H1 (cell line): ENCODE results near the gene RAP1GAP. TPM values are rescaled to one million over a fixed set of nuclear protein-coding genes. Genes with fewer than 3 reads are reported as not detected.

Experiments
- CTCF ChIA-PET: fragments of 300-600 bp; sonication (Branson Sonifier 250); formaldehyde crosslinking; loops from one replicate; lab custom pipeline; 2021; ENCODE audit not compliant: partially characterized antibody; lab: Charles Lee
- POLR2A ChIA-PET: fragments of 300-600 bp; sonication (Branson Sonifier 250); formaldehyde crosslinking; loops from one replicate; lab custom pipeline; 2021; ENCODE audit warnings: inconsistent platforms; ENCODE audit not compliant: partially characterized antibody; lab: Charles Lee
- DNase-seq, 2 experiments: peaks; one replicate each; pipeline versions ENCODE4 v3.0.0 to v3.0.0-alpha.2; 2010 to 2022; ENCODE audit warnings: low spot score in 2 of 2, low read depth in 1 of 2, mixed read lengths in 1 of 2
- FAIRE-seq: peaks from 2 replicates; lab custom pipeline; 2011; peaks lifted over from hg19 to GRCh38; lab: Jason Lieb, UNC
- H2AFZ ChIP-seq: 2 replicates; pipeline ENCODE4 v1.8.1; 2012; ENCODE audit warnings: low read length, inconsistent platforms
- H2AK5ac ChIP-seq: 2 replicates; pipeline ENCODE4 v1.6.1; 2013; ENCODE audit warnings: low read depth, low read length
- H2BK120ac ChIP-seq: replicated peaks from 2 replicates; pipeline ENCODE3; 2013; ENCODE audit warnings: low read depth, low read length, inconsistent platforms
- H2BK12ac ChIP-seq: 2 replicates; pipeline ENCODE4 v1.6.1; 2013; ENCODE audit warnings: low read depth, low read length
- H2BK15ac ChIP-seq: 2 replicates; pipeline ENCODE4 v1.6.1; 2013; ENCODE audit warnings: low read length
- H2BK20ac ChIP-seq: 2 replicates; pipeline ENCODE4 v1.6.1; 2013; ENCODE audit warnings: low read length
- H2BK5ac ChIP-seq: 2 replicates; pipeline ENCODE4 v1.6.1; 2013; ENCODE audit warnings: low read depth, low read length
- H3K14ac ChIP-seq: 2 replicates; pipeline ENCODE4 v1.6.1; 2013; ENCODE audit warnings: inconsistent platforms; ENCODE audit not compliant: insufficient read length
- H3K18ac ChIP-seq: 2 replicates; pipeline ENCODE4 v1.6.1; 2013; ENCODE audit warnings: low read length; ENCODE audit errors: extremely low read depth
- H3K23ac ChIP-seq: 2 replicates; pipeline ENCODE4 v1.6.1; 2013; ENCODE audit warnings: inconsistent platforms; ENCODE audit not compliant: insufficient read length
- H3K23me2 ChIP-seq: 2 replicates; pipeline ENCODE4 v1.6.1; 2013; ENCODE audit warnings: low read depth, low read length
- H3K27ac ChIP-seq: 2 replicates; pipeline ENCODE4 v1.6.1; 2011; ENCODE audit warnings: low read depth, low read length, inconsistent platforms
- H3K27me3 ChIP-seq, 4 experiments: replicated peaks in 1 of 4; 1 replicate in 1 of 4; 2 replicates in 3 of 4; pipeline versions ENCODE4 v1.6.1 to v1.8.1; 2011 to 2013; ENCODE audit warnings: low read length in 3 of 4, mild to moderate bottlenecking in 3 of 4, inconsistent platforms in 2 of 4, mixed read lengths in 2 of 4, moderate library complexity in 1 of 4; ENCODE audit not compliant: control insufficient read depth in 3 of 4, insufficient read depth in 3 of 4; ENCODE audit errors: extremely low read depth in 1 of 4
- H3K36me3 ChIP-seq, 4 experiments: 2 replicates each; pipeline versions ENCODE4 v1.6.1 to v1.8.1; 2011 to 2013; ENCODE audit warnings: mild to moderate bottlenecking in 4 of 4, low read length in 3 of 4, moderate library complexity in 2 of 4, control low read depth in 1 of 4, inconsistent platforms in 1 of 4; ENCODE audit not compliant: insufficient read depth in 4 of 4, control insufficient read depth in 2 of 4
- H3K4ac ChIP-seq: replicated peaks from 2 replicates; pipeline ENCODE3; 2013; ENCODE audit warnings: low read length, low read depth, mixed read lengths, inconsistent platforms; ENCODE audit not compliant: insufficient read length
- H3K4me1 ChIP-seq, 4 experiments: replicated peaks in 1 of 4; 1 replicate in 1 of 4; 2 replicates in 3 of 4; pipeline versions ENCODE4 v1.6.1 to v1.8.1; 2011 to 2013; ENCODE audit warnings: low read length in 3 of 4, inconsistent platforms in 2 of 4, mixed read lengths in 1 of 4; ENCODE audit not compliant: insufficient read depth in 4 of 4, control insufficient read depth in 3 of 4
- H3K4me2 ChIP-seq, 2 experiments: 2 replicates each; pipeline versions ENCODE4 v1.6.1 to v1.8.1; 2011 to 2013; ENCODE audit warnings: low read depth in 2 of 2, low read length in 2 of 2, control low read depth in 1 of 2, inconsistent platforms in 1 of 2, mild to moderate bottlenecking in 1 of 2; ENCODE audit not compliant: insufficient read depth in 1 of 2
- H3K4me3 ChIP-seq, 4 experiments: fragments of 200-600, 300-600 bp in 1 of 4; sonication (generic), shearing (Covaris generic), sonication (Bioruptor Twin) in 1 of 4; 2 replicates each; pipeline versions ENCODE4 v1.5.1 to v1.8.1; 2011 to 2016; ENCODE audit warnings: low read length in 4 of 4, low read depth in 3 of 4, control low read depth in 2 of 4, inconsistent platforms in 2 of 4, mild to moderate bottlenecking in 2 of 4, mixed read lengths in 1 of 4, moderate library complexity in 1 of 4; ENCODE audit not compliant: insufficient read depth in 2 of 4; ENCODE audit errors: extremely low read depth in 1 of 4
- H3K56ac ChIP-seq: replicated peaks from 2 replicates; pipeline ENCODE3; 2013; ENCODE audit warnings: low read depth, mild to moderate bottlenecking, mixed read lengths, low read length, inconsistent platforms; ENCODE audit not compliant: insufficient read length
- H3K79me1 ChIP-seq: 2 replicates; pipeline ENCODE4 v1.6.1; 2013; ENCODE audit warnings: low read depth, low read length, control low read depth
- H3K79me2 ChIP-seq, 2 experiments: 2 replicates each; pipeline versions ENCODE4 v1.6.1 to v1.8.1; 2012 to 2013; ENCODE audit warnings: low read length in 2 of 2, mild to moderate bottlenecking in 2 of 2, inconsistent platforms in 1 of 2; ENCODE audit not compliant: insufficient read depth in 2 of 2, control insufficient read depth in 1 of 2
- H3K9ac ChIP-seq, 4 experiments: replicated peaks in 1 of 4; 1 replicate in 1 of 4; 2 replicates in 3 of 4; pipeline versions ENCODE4 v1.6.1 to v1.8.1; 2011 to 2013; ENCODE audit warnings: low read depth in 3 of 4, low read length in 3 of 4, control low read depth in 2 of 4, mild to moderate bottlenecking in 2 of 4, moderate library complexity in 2 of 4, inconsistent platforms in 1 of 4; ENCODE audit errors: extremely low read depth in 1 of 4
- H3K9me3 ChIP-seq, 2 experiments: 2 replicates each; pipeline versions ENCODE4 v1.6.1 to v1.8.1; 2012 to 2013; ENCODE audit warnings: mild to moderate bottlenecking in 2 of 2, moderate library complexity in 2 of 2, control low read depth in 1 of 2, inconsistent platforms in 1 of 2, low read depth in 1 of 2, low read length in 1 of 2, mixed read lengths in 1 of 2; ENCODE audit not compliant: insufficient read depth in 2 of 2
- H4K20me1 ChIP-seq, 2 experiments: replicated peaks in 1 of 2; 2 replicates each; pipeline versions ENCODE3 to v1.8.1; 2011 to 2013; ENCODE audit warnings: inconsistent platforms in 2 of 2, low read length in 2 of 2, mild to moderate bottlenecking in 1 of 2; ENCODE audit not compliant: insufficient read depth in 2 of 2, control insufficient read depth in 1 of 2
- H4K5ac ChIP-seq: 2 replicates; pipeline ENCODE4 v1.6.1; 2013; ENCODE audit warnings: low read length, low read depth, mixed read lengths, inconsistent platforms; ENCODE audit not compliant: insufficient read length
- H4K8ac ChIP-seq: 2 replicates; pipeline ENCODE4 v1.8.0; 2013; ENCODE audit warnings: mild to moderate bottlenecking, moderate library complexity, low read length, inconsistent platforms; ENCODE audit not compliant: insufficient read depth; ENCODE audit errors: extremely low read depth
- H4K91ac ChIP-seq: replicated peaks from 2 replicates; pipeline ENCODE3; 2013; ENCODE audit warnings: low read length, mixed read lengths, inconsistent platforms; ENCODE audit not compliant: insufficient read length
- ATF2 ChIP-seq: IDR thresholded peaks from 2 replicates; pipeline ENCODE4 v1.6.1; 2012; ENCODE audit warnings: low read length, inconsistent platforms
- KDM5A ChIP-seq: fragments of 200-600 bp; IDR thresholded peaks from 2 replicates; pipeline ENCODE4 v1.7.1; 2012; ENCODE audit warnings: mild to moderate bottlenecking, low read length, inconsistent platforms, mixed read lengths
- NRF1 ChIP-seq: IDR thresholded peaks from 2 replicates; pipeline ENCODE4 v1.6.1; 2011; ENCODE audit warnings: mild to moderate bottlenecking, low read depth, low read length, improper control_type of control experiment
- RBBP5 ChIP-seq: IDR thresholded peaks from 2 replicates; pipeline ENCODE4 v1.7.1; 2012; ENCODE audit warnings: low read depth, mild to moderate bottlenecking, inconsistent platforms, low read length, moderate library complexity, borderline replicate concordance
- RNF2 ChIP-seq: fragments of 200-900, 300-1000 bp; sonication (generic); IDR thresholded peaks from 2 replicates; pipeline ENCODE4 v1.7.1; 2016; ENCODE audit warnings: borderline replicate concordance, low read depth, mild to moderate bottlenecking, antibody characterized with exemption, low read length; ENCODE audit not compliant: poor library complexity, severe bottlenecking; ENCODE audit errors: missing control alignments
- SP2 ChIP-seq: IDR thresholded peaks from 2 replicates; pipeline ENCODE4 v1.6.1; 2012; ENCODE audit warnings: mild to moderate bottlenecking, low read length, inconsistent platforms
- WGBS, 2 experiments: shearing (Covaris generic) in 1 of 2; methylation state at CpG; one replicate each; pipeline versions ENCODE4 v1.1.6 to v1.1.7; 2013 to 2015; ENCODE audit warnings: low lambda C conversion rate in 2 of 2, mixed read lengths in 2 of 2, inconsistent platforms in 1 of 2, low coverage in 1 of 2, missing lambda C conversion rate in 1 of 2; ENCODE audit not compliant: insufficient replicate concordance in 2 of 2, insufficient coverage in 1 of 2, insufficient read length in 1 of 2; ENCODE audit errors: extremely low coverage in 1 of 2, missing lambda C conversion rate in 1 of 2; 5-methylcytosine and 5-hydroxymethylcytosine counted together
- polyA plus RNA-seq, 7 experiments: library from polyadenylated mRNA; depleted of rRNA in 3 of 7; stranded (reverse) in 5 of 7; unstranded in 2 of 7; fragments of >200 nt in 5 of 7; fragments of 200-250 nt in 2 of 7; gene quantifications; 1 replicate in 5 of 7; 2 replicates in 1 of 7; 4 replicates in 1 of 7; pipeline versions ENCODE4 v1.2.1 to v1.2.3, GENCODE V29; 2011 to 2013; ENCODE audit warnings: missing spikeins in 2 of 7, mixed read lengths in 2 of 7
- total RNA-seq: library from RNA; stranded (reverse); fragmentation: NEBNext Ultra II Directional; extraction: Animal tissue kit (Norgen Biotek cat#: 25700); gene quantifications from 2 replicates; pipeline ENCODE4 v1.2.1, GENCODE V29; 2021

RAP1GAP gene
- total and polyA plus RNA-seq, 2 of the 8 experiments (the other 6 are each of a cell fraction or from before 2014, with no cell fraction given), result 8.4 TPM

GRCh38 chr1:21677168-21677567 is 8.0 kb upstream of the RAP1GAP start:
- CTCF ChIA-PET, result interaction anchor here (1.4 kb wide), 1 partner anchor 17 kb away, joined by 5 read pairs; no protein-coding TSS in a partner anchor
- no peak for DNase-seq
- Histone ChIP-seq H4K8ac (no peak overlapping the region), H3K27me3 (no peaks in the 10 kb centered on the region), H3K4me3 (no peak overlapping the region), H3K9me3 (no peaks in the 10 kb centered on the region), H3K23me2 (no peaks in the 10 kb centered on the region; the same call in 1 of the 2 replicates), H4K91ac (no peak overlapping the region), H2BK12ac (no peak overlapping the region), H2AK5ac (no peak overlapping the region), H2BK20ac (no peak overlapping the region), H3K14ac (no peak overlapping the region), H3K79me1 (no peaks in the 10 kb centered on the region), H4K20me1 (peaks cover 0 to 2% of the 10 kb centered on the region in 2 experiments), H2BK120ac (no peak overlapping the region), H3K9ac (no peak overlapping the region), H3K4me1 (no peaks in the 10 kb centered on the region), H3K79me2 (no peaks in the 10 kb centered on the region), H3K36me3 (peaks cover 0 to 28% (median 8%) of the 10 kb centered on the region in 4 experiments; a peak in 4 of 8 replicates), H3K56ac (no peak overlapping the region), H3K4ac (no peak overlapping the region), H2BK15ac (no peak overlapping the region), H3K4me2 (no peak overlapping the region), H3K27ac (no peak overlapping the region), H3K23ac (no peak overlapping the region), H2AFZ (no peak overlapping the region), H2BK5ac (no peak overlapping the region), H3K18ac (no peak overlapping the region), H4K5ac (no peak overlapping the region)
- TF ChIP-seq NRF1, result no peak
- TF ChIP-seq ATF2, result no peak
- no peak for TF ChIP-seq SP2
- no peak for TF ChIP-seq KDM5A
- no peak for TF ChIP-seq RBBP5
- TF ChIP-seq RNF2, result no peak
- 90% methylated on average over 6 of the region's 6 CpGs; no CpG with 5 or more reads in 1 of the 2 experiments for WGBS, 2 experiments
- POLR2A ChIA-PET, result interaction anchor here (0.8 to 1.0 kb wide), 2 partner anchors 98 to 105 kb away, joined by 3 read pairs; no protein-coding TSS in a partner anchor
- FAIRE-seq, result no peak
